Renal cortical epithelial cell (primary cell): ENCODE data around the gene ATE1. TPM values are rescaled to one million over a fixed set of nuclear protein-coding genes. Genes with fewer than 3 reads are reported as not detected.
A peak's percentile ranks its signal among the peaks of the same experiment; 100 is the strongest.
"Not testable (repeated sequence)": the region's sequence is repeated elsewhere in the genome, so short reads cannot be mapped to it uniquely, and the experiment has no call there.

Experiments
- DNase-seq: peaks from one replicate; pipeline ENCODE4 v3.0.0-alpha.2; 2011; ENCODE audit warnings: low read depth
- total RNA-seq: library from RNA; depleted of rRNA; stranded (reverse); fragments of >200 nt; gene quantifications from 2 replicates; pipeline ENCODE4 v1.2.3, GENCODE V29; 2014

ATE1 gene
- total RNA-seq, 1 donor from 2014 or later, result 46.2 TPM

GRCh38 chr10:121832647-121833046, 95.2 kb downstream of the ATE1 start:
- DNase-seq, result no peak

DNA sequence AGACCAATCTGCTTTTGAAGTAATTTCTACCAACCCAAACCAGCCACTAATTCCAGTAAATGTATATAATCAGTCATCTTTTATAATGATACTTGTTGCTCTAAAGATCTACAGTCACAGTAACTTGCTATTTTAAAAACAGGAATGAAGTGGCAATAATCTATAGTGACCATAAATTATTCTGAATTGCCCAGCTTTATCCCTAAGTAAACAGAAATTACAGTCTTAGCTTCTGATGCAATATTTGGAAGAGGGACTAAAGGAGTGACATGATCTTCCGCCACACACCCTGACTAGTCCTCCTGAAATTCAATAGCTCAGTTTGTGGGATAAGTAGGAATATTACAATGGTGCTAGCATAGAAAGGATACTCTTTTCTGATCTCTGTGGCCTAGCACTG, 96.1 kb downstream of the ATE1 start:
- DNase-seq, result no peak

- no peak for DNase-seq
Measured at GRCh38 chr10:121831237-121831636, 96.6 kb downstream of the ATE1 start.

- no peak for DNase-seq
Measured at GRCh38 chr10:121830101-121830500, 97.7 kb downstream of the ATE1 start.

GRCh38 chr10:121828045-121828444, 99.8 kb downstream of the ATE1 start:
- no peak for DNase-seq

- DNase-seq, result not testable (repeated sequence)
Measured at GRCh38 chr10:121826773-121827172, 101.1 kb downstream of the ATE1 start.

DNA sequence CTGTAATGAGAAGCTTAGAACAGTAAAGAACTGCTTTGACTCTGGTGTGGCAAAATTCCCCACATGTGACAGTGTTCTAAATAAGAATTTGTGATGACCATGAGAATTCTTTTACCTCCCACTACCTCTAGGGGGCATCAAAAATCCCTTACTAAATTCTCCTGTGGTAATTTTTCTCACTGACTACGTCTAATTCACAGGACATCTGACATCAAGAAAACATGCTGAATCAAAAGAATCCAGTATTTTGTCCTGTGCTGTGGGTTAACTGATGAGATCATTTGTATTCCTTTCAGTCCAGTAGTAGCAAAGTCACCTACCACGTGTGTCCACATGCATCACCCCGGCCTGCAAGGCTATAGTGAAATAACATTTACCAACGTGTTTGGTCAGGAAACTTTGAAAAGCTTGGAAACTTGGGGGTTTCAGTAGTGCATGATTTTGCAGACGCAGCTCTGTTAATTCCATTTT, 103.8 kb downstream of the ATE1 start:
- peak; percentile 61 for DNase-seq

- no peak for DNase-seq
Measured at GRCh38 chr10:121822724-121823123, 105.1 kb downstream of the ATE1 start.

GRCh38 chr10:121822180-121822579, 105.7 kb downstream of the ATE1 start:
- no peak for DNase-seq

- no peak for DNase-seq
Measured at GRCh38 chr10:121819049-121819448, 108.8 kb downstream of the ATE1 start.

- no peak for DNase-seq
Measured at GRCh38 chr10:121818599-121818998, 109.2 kb downstream of the ATE1 start.

GRCh38 chr10:121816197-121816596, 111.6 kb downstream of the ATE1 start:
- no peak for DNase-seq

DNA sequence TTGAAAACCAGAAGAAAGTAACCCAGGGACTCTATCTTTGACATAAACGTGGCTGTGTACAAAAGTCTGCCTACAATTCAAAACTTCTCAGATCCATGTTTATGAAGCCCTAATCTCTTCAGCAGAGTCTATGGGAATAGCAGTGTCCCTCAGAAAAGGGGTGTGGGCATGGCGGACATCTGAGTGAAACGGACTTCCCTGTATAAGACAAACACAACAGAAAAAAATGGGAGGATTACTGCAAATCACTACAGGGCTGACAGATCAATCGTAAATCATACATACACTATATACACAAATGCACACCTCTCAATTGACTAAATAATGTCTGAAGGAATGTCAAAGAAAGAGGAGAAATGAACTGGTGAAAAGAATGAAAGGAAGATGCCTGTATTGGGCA, 114.0 kb downstream of the ATE1 start:
- DNase-seq, result no peak

- peak; percentile 53 for DNase-seq
Measured at GRCh38 chr10:121813211-121813815, 114.5 kb downstream of the ATE1 start.

- DNase-seq, result no peak
Measured at GRCh38 chr10:121812031-121812430, 115.8 kb downstream of the ATE1 start.

DNA sequence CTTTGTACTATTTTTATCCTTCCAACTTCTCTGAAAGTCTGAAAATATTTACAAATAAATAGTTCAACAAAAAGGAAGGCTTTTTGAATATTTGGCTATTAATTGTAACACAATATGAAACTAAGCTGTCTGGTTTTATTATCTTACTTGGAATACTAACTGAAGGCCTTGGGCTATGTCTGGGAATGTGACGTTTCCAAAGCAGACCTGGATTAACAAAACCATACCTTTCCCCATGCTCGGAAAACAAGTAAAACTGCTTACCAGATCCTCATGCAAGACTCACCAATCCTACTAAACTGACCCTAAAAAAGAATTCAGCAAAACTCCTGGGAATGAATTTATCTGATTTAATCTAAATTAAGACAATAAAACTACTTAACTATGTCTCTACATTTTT, 116.4 kb downstream of the ATE1 start:
- no peak for DNase-seq

GRCh38 chr10:121808835-121809234, 119.0 kb downstream of the ATE1 start:
- DNase-seq, result no peak

DNA sequence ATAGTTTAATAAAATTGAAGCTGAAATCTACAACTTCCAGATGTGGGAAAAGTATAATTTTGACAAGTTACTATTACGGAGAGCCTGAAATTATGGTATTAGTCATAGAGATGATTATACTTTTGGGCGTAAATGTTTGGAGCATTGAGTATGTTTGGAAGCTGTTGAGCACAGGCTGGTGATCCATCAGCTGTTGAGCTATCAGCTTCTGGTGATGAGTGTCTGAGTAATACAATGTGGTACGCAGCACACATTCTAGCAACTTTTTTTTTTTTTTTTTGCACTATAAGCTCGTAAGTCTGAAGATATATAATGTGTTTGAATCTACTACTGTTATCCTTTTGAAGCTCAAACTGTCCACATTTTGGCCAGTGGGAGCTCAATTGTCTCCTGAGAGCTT, 123.4 kb downstream of the ATE1 start:
- no peak for DNase-seq

- no peak for DNase-seq
Measured at GRCh38 chr10:121803611-121804010, 124.2 kb downstream of the ATE1 start.

- no peak for DNase-seq
Measured at GRCh38 chr10:121800831-121801230, 127.0 kb downstream of the ATE1 start.

- no peak for DNase-seq
Measured at GRCh38 chr10:121800146-121800545, 127.7 kb downstream of the ATE1 start.

DNA sequence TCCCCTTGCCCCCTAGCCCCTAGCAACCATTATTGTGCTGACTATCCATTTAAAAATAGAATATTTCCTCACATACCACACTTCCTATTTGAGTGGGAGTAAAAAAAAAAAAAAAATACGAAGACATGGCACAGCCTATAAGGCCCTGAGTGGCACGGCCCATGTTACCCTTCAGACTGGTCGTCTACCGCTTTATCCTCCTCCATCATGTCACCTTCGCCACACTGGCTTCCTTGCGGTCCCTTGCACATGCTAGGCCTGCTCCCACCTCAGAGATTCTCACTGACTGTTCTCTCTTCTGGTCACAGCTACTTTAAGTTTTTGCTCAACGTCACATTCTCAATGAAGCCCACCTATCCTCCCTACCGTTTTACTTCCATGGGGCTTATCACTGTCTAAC, 130.3 kb downstream of the ATE1 start:
- no peak for DNase-seq

DNA sequence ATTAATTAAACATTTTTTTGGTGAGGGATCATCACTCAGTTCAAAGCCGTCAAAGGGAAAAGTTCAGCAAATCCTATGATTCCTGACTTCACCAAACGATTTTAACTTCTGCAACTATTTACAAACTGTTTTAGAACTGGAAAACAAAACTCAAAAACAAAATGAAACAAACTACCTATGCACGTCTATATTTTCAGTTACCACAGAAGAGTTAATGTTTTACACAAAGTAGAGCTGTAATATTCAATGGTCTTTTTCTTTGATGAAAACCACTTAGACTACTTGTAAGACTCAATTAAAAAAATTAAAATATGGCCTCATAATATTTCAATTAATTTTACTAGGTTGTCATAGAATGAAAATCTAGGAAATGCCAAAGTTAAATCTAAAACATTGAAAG, 131.5 kb downstream of the ATE1 start:
- no peak for DNase-seq

DNA sequence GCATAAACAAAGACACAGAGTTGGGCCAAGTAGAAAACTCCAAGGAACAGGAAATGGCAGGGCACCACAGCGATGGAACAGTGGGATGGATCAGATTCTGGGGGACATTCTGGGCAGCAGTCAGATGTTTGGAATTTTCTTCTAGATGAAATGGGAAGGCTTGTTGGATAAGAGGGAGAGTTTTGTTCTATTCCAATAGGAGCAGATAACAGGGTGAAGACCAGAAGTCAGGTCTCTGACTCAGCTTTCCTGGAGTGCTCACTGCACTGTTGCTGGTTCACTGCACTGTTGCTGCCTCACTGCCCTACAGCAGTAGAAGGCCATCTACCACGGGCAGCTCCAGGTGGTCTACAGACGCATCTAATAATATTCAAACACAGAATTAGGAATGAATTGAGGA, 135.6 kb downstream of the ATE1 start:
- no peak for DNase-seq
